Trophoblast cell (in vitro differentiated cells and primary cell): ENCODE results near the gene ANKAR.
"Not testable (repeated sequence)": the region's sequence is repeated elsewhere in the genome, so short reads cannot be mapped to it uniquely, and the experiment has no call there.

Source experiments
- DNase-seq, 2 donors: peaks; one replicate each; pipeline ENCODE4 v3.0.0-alpha.2; 2016
- H2AFZ ChIP-seq: 2 replicates; pipeline ENCODE4 v1.6.1; 2013; ENCODE audit warnings: low read length, moderate library complexity, mild to moderate bottlenecking; ENCODE audit not compliant: insufficient read depth, poor library complexity
- H2AK5ac ChIP-seq: 2 replicates; pipeline ENCODE4 v1.6.1; 2013; ENCODE audit warnings: mild to moderate bottlenecking, low read length
- H2BK120ac ChIP-seq: 2 replicates; pipeline ENCODE4 v1.6.1; 2013; ENCODE audit warnings: low read length, mild to moderate bottlenecking, moderate library complexity; ENCODE audit not compliant: insufficient read depth, poor library complexity
- H2BK12ac ChIP-seq: 2 replicates; pipeline ENCODE4 v1.6.1; 2013; ENCODE audit warnings: mild to moderate bottlenecking, low read length, moderate library complexity
- H2BK5ac ChIP-seq: 2 replicates; pipeline ENCODE4 v1.6.1; 2013; ENCODE audit warnings: low read length, low read depth, moderate library complexity, mild to moderate bottlenecking; ENCODE audit not compliant: poor library complexity
- H3K14ac ChIP-seq: 2 replicates; pipeline ENCODE4 v1.6.1; 2013; ENCODE audit warnings: mild to moderate bottlenecking, low read length
- H3K18ac ChIP-seq: 2 replicates; pipeline ENCODE4 v1.6.1; 2013; ENCODE audit warnings: mild to moderate bottlenecking, low read length
- H3K23ac ChIP-seq: 2 replicates; pipeline ENCODE4 v1.6.1; 2013; ENCODE audit warnings: low read length
- H3K27ac ChIP-seq: 2 replicates; pipeline ENCODE4 v1.5.1; 2013; ENCODE audit warnings: low read depth, mild to moderate bottlenecking, inconsistent platforms, low read length, moderate library complexity
- H3K27me3 ChIP-seq: 2 replicates; pipeline ENCODE4 v1.6.1; 2013; ENCODE audit warnings: inconsistent platforms, mild to moderate bottlenecking, low read length, moderate library complexity; ENCODE audit not compliant: insufficient read depth
- H3K36me3 ChIP-seq, 2 experiments: 1 replicate in 1 of 2; 2 replicates in 1 of 2; pipeline ENCODE4 v1.6.1; 2013; ENCODE audit warnings: low read length in 2 of 2, mild to moderate bottlenecking in 2 of 2, moderate library complexity in 1 of 2; ENCODE audit not compliant: insufficient read depth in 2 of 2, control insufficient read depth in 1 of 2
- H3K4ac ChIP-seq: 2 replicates; pipeline ENCODE4 v1.6.1; 2013; ENCODE audit warnings: low read depth, mild to moderate bottlenecking, low read length, moderate library complexity
- H3K4me1 ChIP-seq, 2 experiments: 1 replicate in 1 of 2; 2 replicates in 1 of 2; pipeline ENCODE4 v1.6.1; 2013; ENCODE audit warnings: low read length in 2 of 2, mild to moderate bottlenecking in 2 of 2, moderate library complexity in 1 of 2; ENCODE audit not compliant: insufficient read depth in 2 of 2, control insufficient read depth in 1 of 2
- H3K4me2 ChIP-seq: 2 replicates; pipeline ENCODE4 v1.6.1; 2013; ENCODE audit warnings: inconsistent platforms, mild to moderate bottlenecking, low read length, moderate library complexity
- H3K4me3 ChIP-seq: 2 replicates; pipeline ENCODE4 v1.5.1; 2013; ENCODE audit warnings: mild to moderate bottlenecking, low read depth, low read length, inconsistent platforms
- H3K79me1 ChIP-seq: one replicate; pipeline ENCODE4 v1.6.1; 2013; ENCODE audit warnings: low read length
- H3K79me2 ChIP-seq: 2 replicates; pipeline ENCODE4 v1.6.1; 2013; ENCODE audit warnings: low read length, mild to moderate bottlenecking; ENCODE audit not compliant: control insufficient read depth, insufficient read depth, poor library complexity
- H3K9ac ChIP-seq: 2 replicates; pipeline ENCODE4 v1.6.1; 2013; ENCODE audit warnings: mild to moderate bottlenecking, low read length
- H3K9me3 ChIP-seq: 2 replicates; pipeline ENCODE4 v1.6.1; 2013; ENCODE audit warnings: low read depth, mild to moderate bottlenecking, control low read depth, inconsistent platforms, low read length; ENCODE audit not compliant: insufficient read depth
- H4K12ac ChIP-seq: 2 replicates; pipeline ENCODE4 v1.6.1; 2013; ENCODE audit warnings: low read depth, mild to moderate bottlenecking, low read length, moderate library complexity
- H4K8ac ChIP-seq: 2 replicates; pipeline ENCODE4 v1.6.1; 2013; ENCODE audit warnings: low read depth, mild to moderate bottlenecking, low read length, moderate library complexity
- H4K91ac ChIP-seq: one replicate; pipeline ENCODE4 v1.6.1; 2013; ENCODE audit warnings: low read depth, mild to moderate bottlenecking, low read length, moderate library complexity
- WGBS: extraction: QIAGEN DNeasy Blood & Tissue Kit; methylation state at CpG from one replicate; pipeline ENCODE4 v1.1.7; 2013; ENCODE audit warnings: missing lambda C conversion rate; ENCODE audit not compliant: insufficient read length, insufficient coverage; ENCODE audit errors: extremely low coverage; 5-methylcytosine and 5-hydroxymethylcytosine counted together

ANKAR gene

DNA sequence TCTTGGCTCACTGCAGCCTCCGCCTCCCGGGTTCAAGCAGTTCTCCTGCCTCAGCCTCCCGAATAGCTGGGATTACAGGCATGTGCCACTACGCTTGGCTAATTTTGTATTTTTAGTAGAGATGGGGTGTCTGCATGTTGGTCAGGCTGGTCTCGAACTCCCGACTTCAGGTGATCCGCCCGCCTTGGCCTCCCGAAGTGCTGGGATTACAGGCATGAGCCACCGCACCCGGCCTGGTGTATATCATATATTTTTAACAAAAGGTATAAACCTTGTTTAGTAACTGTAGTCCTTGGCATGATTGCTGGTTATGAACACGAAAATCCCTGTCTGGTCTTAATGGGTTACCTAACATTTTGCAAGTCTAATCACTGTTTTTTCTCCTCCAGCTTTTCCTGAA, 11.2 kb upstream of the ANKAR start:
- not testable (repeated sequence) for H3K18ac ChIP-seq, H3K4me3 ChIP-seq, H3K27me3 ChIP-seq, H4K8ac ChIP-seq, H2BK5ac ChIP-seq, H2AK5ac ChIP-seq, H2BK120ac ChIP-seq, H3K4me1 ChIP-seq, DNase-seq, H3K23ac ChIP-seq, H3K14ac ChIP-seq, H3K27ac ChIP-seq, H2AFZ ChIP-seq, H4K91ac ChIP-seq, H3K79me1 ChIP-seq, H3K4me2 ChIP-seq, H3K9ac ChIP-seq, H3K36me3 ChIP-seq, H3K4ac ChIP-seq, H3K79me2 ChIP-seq, H2BK12ac ChIP-seq, H3K9me3 ChIP-seq, H4K12ac ChIP-seq
- WGBS, result no CpG with 5 or more reads among the region's 12 CpGs

DNA sequence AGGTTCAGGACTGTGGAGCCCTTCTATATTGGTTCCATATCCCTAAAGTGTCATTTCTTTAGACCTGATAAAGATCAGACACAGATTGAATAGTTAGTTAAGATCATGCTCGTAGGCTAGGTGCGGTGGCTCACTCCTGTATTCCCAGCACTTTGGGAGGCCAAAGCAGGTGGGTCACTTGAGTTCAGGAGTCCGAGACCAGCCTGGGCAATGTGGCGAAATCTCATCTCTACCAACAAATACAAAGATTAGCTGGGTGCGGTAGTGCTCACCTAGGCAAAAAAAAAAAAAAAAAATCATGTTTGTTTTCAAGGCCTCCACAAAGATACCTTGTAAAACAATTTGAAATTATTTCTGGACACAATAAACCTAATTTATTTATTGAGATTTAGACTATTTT, 4.6 kb upstream of the ANKAR start:
- Histone ChIP-seq H3K27ac (no peak overlapping the region), H2BK12ac (no peak overlapping the region), H2AFZ (no peak overlapping the region), H3K4ac (no peak overlapping the region), H2BK5ac (no peak overlapping the region), H3K4me1 (no peaks in the 10 kb centered on the region), H3K79me2 (peaks cover 5% of the 10 kb centered on the region), H3K36me3 (peaks cover 7 to 14% of the 10 kb centered on the region in 2 experiments), H3K4me2 (no peak overlapping the region), H4K12ac (peak overlapping the region; percentile 36), H2BK120ac (no peak overlapping the region), H3K14ac (no peak overlapping the region), H2AK5ac (no peak overlapping the region), H3K27me3 (no peaks in the 10 kb centered on the region), H4K91ac (no peak overlapping the region), H3K9me3 (no peaks in the 10 kb centered on the region), H4K8ac (no peak overlapping the region), H3K23ac (no peak overlapping the region), H3K9ac (no peak overlapping the region), H3K18ac (peak overlapping the region; percentile 39), H3K4me3 (no peak overlapping the region), H3K79me1 (peaks cover 5% of the 10 kb centered on the region)
- DNase-seq, result no peak
- WGBS, result no CpG with 5 or more reads among the region's 5 CpGs

DNA sequence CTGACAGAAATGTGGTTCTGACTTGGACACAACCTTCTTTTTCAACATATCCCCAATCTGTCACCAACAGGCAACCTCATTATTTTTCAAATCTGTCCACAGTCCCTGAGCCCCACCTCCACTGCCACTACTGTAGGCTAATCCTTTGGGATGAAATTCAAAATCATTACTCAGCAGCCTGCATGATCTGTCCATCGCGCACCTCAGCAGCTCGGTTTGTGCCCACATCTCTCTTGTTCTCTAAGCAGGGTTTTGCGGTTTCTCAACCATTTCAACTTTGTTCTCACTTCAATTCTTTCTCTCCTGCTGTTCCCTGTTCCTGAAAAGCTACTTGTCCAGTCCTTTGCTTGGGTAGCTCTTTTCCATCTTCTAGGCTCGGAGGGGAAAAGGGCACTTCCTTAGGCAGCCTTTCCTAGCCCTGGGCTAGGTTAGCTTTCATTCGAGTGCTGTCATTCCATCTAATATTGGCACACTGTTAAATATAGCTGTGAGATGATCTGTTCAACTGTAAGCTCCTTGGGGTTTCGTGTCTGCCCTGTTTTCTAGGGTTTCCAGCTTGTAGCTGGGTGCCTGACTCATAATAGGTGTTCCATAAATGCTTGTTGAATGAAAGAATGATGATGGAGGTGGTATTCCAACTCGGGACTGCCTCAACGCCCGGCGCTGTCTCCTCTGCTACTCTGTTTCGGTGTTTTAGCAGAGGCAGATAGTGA, 653 bp upstream of the ANKAR start:
- Histone ChIP-seq H3K9ac (no peak overlapping the region), H3K27me3 (no peaks in the 10 kb centered on the region), H3K4me3 (peak overlapping the region; percentile 74), H4K91ac (no peak overlapping the region), H2AK5ac (no peak overlapping the region), H3K9me3 (no peaks in the 10 kb centered on the region), H3K79me1 (peaks cover 5% of the 10 kb centered on the region), H3K4me2 (peak overlapping the region; percentile 80), H3K18ac (no peak overlapping the region), H3K27ac (no peak overlapping the region), H3K4me1 (peaks cover 0 to 2% of the 10 kb centered on the region in 2 experiments), H2AFZ (peak overlapping the region; percentile 82), H4K12ac (no peak overlapping the region), H2BK12ac (no peak overlapping the region), H4K8ac (peak overlapping the region; percentile 17), H3K14ac (no peak overlapping the region), H3K23ac (no peak overlapping the region), H3K4ac (no peak overlapping the region), H2BK120ac (no peak overlapping the region), H2BK5ac (no peak overlapping the region), H3K79me2 (peaks cover 5% of the 10 kb centered on the region), H3K36me3 (peaks cover 3 to 4% of the 10 kb centered on the region in 2 experiments)
- WGBS, result no CpG with 5 or more reads among the region's 12 CpGs
- DNase-seq, result peak; percentile 46 to 51

- Histone ChIP-seq H3K4ac (no peak overlapping the region), H3K18ac (no peak overlapping the region), H3K79me1 (peaks cover 5% of the 10 kb centered on the region), H3K9ac (no peak overlapping the region), H2AK5ac (no peak overlapping the region), H2BK5ac (no peak overlapping the region), H3K4me3 (no peak overlapping the region), H2BK120ac (no peak overlapping the region), H4K12ac (no peak overlapping the region), H3K79me2 (peaks cover 5% of the 10 kb centered on the region), H2BK12ac (no peak overlapping the region), H3K4me1 (peaks cover 0 to 2% of the 10 kb centered on the region in 2 experiments), H3K27me3 (no peaks in the 10 kb centered on the region), H3K36me3 (no peaks in the 10 kb centered on the region), H3K27ac (no peak overlapping the region), H4K8ac (no peak overlapping the region), H2AFZ (no peak overlapping the region), H3K23ac (no peak overlapping the region), H3K4me2 (no peak overlapping the region), H3K9me3 (no peaks in the 10 kb centered on the region), H3K14ac (no peak overlapping the region), H4K91ac (no peak overlapping the region)
- no CpG with 5 or more reads among the region's 4 CpGs for WGBS
- DNase-seq, result no peak
These were observed 2.0 kb downstream of the ANKAR start for GRCh38 chr2:189676471-189676870.
